HepG2 (cell line): ENCODE results near the gene HARS2. TPM values are rescaled to one million over a fixed set of nuclear protein-coding genes. Genes with fewer than 3 reads are reported as not detected.

Experiments
- ATF7-NPFF ChIP-seq: sonication (generic); formaldehyde crosslinking; IDR thresholded peaks from 2 replicates; pipeline ENCODE4 v1.8.1; 2023; ENCODE audit warnings: mild to moderate bottlenecking, low read depth, missing genetic modification reagents, moderate library complexity
- CAMTA2 ChIP-seq: sonication (generic); formaldehyde crosslinking; IDR thresholded peaks from 2 replicates; pipeline ENCODE4 v1.4.0; 2020; ENCODE audit warnings: mild to moderate bottlenecking, missing genetic modification reagents, borderline replicate concordance
- CHD2 ChIP-seq: IDR thresholded peaks from 2 replicates; pipeline ENCODE4 v1.6.1; 2011; ENCODE audit warnings: low read depth, low read length, improper control_type of control experiment
- GATAD2A ChIP-seq: IDR thresholded peaks from 2 replicates; pipeline ENCODE4 v1.6.1; 2016
- KDM1A ChIP-seq: IDR thresholded peaks from 2 replicates; pipeline ENCODE4 v1.6.1; 2016; ENCODE audit warnings: missing compliant biosample characterization
- MBD4 ChIP-seq: IDR thresholded peaks from 2 replicates; pipeline ENCODE4 v1.6.1; 2012; ENCODE audit warnings: low read length, inconsistent platforms, borderline replicate concordance
- PHB2 ChIP-seq: fragments of 450-650 bp; IDR thresholded peaks from 2 replicates; pipeline ENCODE4 v1.6.1; 2018; ENCODE audit not compliant: partially characterized antibody
- TP53 ChIP-seq: sonication (generic); formaldehyde crosslinking; conservative IDR thresholded peaks from 2 replicates; pipeline ENCODE4 v1.4.0; 2020; ENCODE audit warnings: missing genetic modification reagents
- ZNF124 ChIP-seq: sonication (generic); formaldehyde crosslinking; IDR thresholded peaks from 2 replicates; pipeline ENCODE4 v1.4.0; 2020; ENCODE audit warnings: missing genetic modification reagents
- ZNF547 ChIP-seq: sonication (generic); formaldehyde crosslinking; IDR thresholded peaks from 2 replicates; pipeline ENCODE4 v1.5.1; 2020; ENCODE audit warnings: mild to moderate bottlenecking, missing genetic modification reagents
- ZNF761 ChIP-seq: sonication (generic); formaldehyde crosslinking; conservative IDR thresholded peaks from 2 replicates; pipeline ENCODE4 v1.4.0; 2020; ENCODE audit warnings: mild to moderate bottlenecking, missing genetic modification reagents
- polyA plus RNA-seq, 8 experiments: library from polyadenylated mRNA; depleted of rRNA in 3 of 8; stranded (reverse) in 7 of 8; unstranded in 1 of 8; fragments of >200 nt; fragmentation: Illumina TruSeq in 4 of 8; extraction: Trizol in 4 of 8; gene quantifications; 2 replicates each; pipeline versions ENCODE4 v1.2.1 to v1.2.3, GENCODE V29; 2011 to 2016; ENCODE audit warnings: low read depth in 4 of 8, missing spikeins in 1 of 8, mixed read lengths in 1 of 8; ENCODE audit not compliant: insufficient read depth in 1 of 8
- total RNA-seq, 5 experiments: library from RNA; depleted of rRNA; stranded (reverse); fragments of >200 nt; fragmentation: Illumina TruSeq; extraction: Trizol; gene quantifications; 2 replicates each; pipeline ENCODE4 v1.2.3, GENCODE V29; 2016; ENCODE audit warnings: low read depth in 1 of 5
- TF ChIP-seq, protein P1 (sequence below): sonication (generic); formaldehyde crosslinking; IDR thresholded peaks from 2 replicates; pipeline ENCODE4 v1.5.0; 2020; ENCODE audit warnings: missing genetic modification reagents
- TF ChIP-seq, protein P2 (sequence below): sonication (generic); formaldehyde crosslinking; IDR thresholded peaks from 2 replicates; pipeline ENCODE4 v1.5.1; 2020; ENCODE audit warnings: mild to moderate bottlenecking, missing genetic modification reagents, moderate library complexity
- TF ChIP-seq, protein P3 (sequence below): sonication (generic); formaldehyde crosslinking; IDR thresholded peaks from 2 replicates; pipeline ENCODE4 v1.8.0; 2022; ENCODE audit warnings: missing genetic modification reagents, mild to moderate bottlenecking, borderline replicate concordance
- TF ChIP-seq, protein P4 (sequence below): sonication (generic); formaldehyde crosslinking; IDR thresholded peaks from 2 replicates; pipeline ENCODE4 v1.9.0; 2021; ENCODE audit warnings: missing genetic modification reagents, borderline replicate concordance

The HARS2 gene
- total and polyA plus RNA-seq, 2 of the 13 experiments (the other 11 are each of a cell fraction or from before 2014, with no cell fraction given), result 17.9 to 25.8 TPM

DNA sequence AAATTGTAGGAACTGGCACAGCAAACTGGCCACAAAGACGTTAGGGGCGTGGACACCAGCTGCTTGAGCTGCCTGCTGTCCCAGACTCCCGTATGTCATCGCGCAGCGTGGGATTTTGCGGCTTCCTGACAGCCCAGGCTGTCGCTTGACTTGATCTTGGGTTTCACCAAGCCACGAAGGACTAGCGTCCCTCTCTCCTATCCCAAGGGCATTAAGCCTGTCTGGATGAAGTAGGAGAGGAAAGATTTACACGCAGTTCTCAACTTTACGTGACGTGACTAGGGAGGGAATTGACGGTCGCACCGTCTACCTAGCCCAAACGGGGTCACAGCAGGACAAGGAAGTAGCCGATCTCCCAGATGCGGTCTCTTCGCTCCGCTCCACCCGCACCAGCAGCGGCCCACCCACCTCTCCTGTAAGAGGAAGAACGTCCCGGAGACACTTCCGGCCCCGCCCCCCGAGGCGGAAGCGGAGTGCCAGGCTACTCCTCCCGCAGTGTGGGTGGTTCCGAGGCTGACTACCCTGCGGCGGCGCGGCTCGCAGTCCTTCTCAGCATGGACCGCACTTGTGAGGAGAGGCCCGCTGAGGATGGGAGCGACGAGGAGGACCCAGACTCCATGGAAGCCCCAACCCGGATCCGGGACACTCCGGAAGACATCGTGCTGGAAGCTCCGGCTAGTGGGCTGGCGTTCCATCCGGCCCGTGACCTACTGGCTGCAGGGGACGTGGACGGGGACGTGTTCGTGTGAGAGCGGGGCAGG is 26.7 kb upstream of the HARS2 start, which contains the start of gene WDR55 (continued):
- TF ChIP-seq CAMTA2 (CRISPR knock-in tag) (0 out of 2 replicates have a peak, but pooled peaks have one; percentile 29), GATAD2A (CRISPR knock-in tag) (peak; percentile 61), ZNF761 (no peak; the same call in 1 of the 2 replicates), TP53 (CRISPR knock-in tag) (no peak), ZNF124 (CRISPR knock-in tag) (peak; percentile 62; the same call in 1 of the 2 replicates), MBD4 (no peak), ATF7-NPFF (CRISPR knock-in tag) (no peak), ZNF547 (no peak), PHB2 (no peak), CHD2 (0 out of 2 replicates have a peak, but pooled peaks have one; percentile 33), KDM1A (CRISPR knock-in tag) (no peak)
- TF ChIP-seq, protein P1, sequence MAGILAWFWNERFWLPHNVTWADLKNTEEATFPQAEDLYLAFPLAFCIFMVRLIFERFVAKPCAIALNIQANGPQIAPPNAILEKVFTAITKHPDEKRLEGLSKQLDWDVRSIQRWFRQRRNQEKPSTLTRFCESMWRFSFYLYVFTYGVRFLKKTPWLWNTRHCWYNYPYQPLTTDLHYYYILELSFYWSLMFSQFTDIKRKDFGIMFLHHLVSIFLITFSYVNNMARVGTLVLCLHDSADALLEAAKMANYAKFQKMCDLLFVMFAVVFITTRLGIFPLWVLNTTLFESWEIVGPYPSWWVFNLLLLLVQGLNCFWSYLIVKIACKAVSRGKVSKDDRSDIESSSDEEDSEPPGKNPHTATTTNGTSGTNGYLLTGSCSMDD (CRISPR knock-in tag), result no peak
- TF ChIP-seq, protein P2, sequence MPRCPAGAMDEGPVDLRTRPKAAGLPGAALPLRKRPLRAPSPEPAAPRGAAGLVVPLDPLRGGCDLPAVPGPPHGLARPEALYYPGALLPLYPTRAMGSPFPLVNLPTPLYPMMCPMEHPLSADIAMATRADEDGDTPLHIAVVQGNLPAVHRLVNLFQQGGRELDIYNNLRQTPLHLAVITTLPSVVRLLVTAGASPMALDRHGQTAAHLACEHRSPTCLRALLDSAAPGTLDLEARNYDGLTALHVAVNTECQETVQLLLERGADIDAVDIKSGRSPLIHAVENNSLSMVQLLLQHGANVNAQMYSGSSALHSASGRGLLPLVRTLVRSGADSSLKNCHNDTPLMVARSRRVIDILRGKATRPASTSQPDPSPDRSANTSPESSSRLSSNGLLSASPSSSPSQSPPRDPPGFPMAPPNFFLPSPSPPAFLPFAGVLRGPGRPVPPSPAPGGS (CRISPR knock-in tag), result no peak
- TF ChIP-seq, protein P3, sequence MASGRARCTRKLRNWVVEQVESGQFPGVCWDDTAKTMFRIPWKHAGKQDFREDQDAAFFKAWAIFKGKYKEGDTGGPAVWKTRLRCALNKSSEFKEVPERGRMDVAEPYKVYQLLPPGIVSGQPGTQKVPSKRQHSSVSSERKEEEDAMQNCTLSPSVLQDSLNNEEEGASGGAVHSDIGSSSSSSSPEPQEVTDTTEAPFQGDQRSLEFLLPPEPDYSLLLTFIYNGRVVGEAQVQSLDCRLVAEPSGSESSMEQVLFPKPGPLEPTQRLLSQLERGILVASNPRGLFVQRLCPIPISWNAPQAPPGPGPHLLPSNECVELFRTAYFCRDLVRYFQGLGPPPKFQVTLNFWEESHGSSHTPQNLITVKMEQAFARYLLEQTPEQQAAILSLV (CRISPR knock-in tag), result peak; percentile 57; the same call in 1 of the 2 replicates
- TF ChIP-seq, protein P4, sequence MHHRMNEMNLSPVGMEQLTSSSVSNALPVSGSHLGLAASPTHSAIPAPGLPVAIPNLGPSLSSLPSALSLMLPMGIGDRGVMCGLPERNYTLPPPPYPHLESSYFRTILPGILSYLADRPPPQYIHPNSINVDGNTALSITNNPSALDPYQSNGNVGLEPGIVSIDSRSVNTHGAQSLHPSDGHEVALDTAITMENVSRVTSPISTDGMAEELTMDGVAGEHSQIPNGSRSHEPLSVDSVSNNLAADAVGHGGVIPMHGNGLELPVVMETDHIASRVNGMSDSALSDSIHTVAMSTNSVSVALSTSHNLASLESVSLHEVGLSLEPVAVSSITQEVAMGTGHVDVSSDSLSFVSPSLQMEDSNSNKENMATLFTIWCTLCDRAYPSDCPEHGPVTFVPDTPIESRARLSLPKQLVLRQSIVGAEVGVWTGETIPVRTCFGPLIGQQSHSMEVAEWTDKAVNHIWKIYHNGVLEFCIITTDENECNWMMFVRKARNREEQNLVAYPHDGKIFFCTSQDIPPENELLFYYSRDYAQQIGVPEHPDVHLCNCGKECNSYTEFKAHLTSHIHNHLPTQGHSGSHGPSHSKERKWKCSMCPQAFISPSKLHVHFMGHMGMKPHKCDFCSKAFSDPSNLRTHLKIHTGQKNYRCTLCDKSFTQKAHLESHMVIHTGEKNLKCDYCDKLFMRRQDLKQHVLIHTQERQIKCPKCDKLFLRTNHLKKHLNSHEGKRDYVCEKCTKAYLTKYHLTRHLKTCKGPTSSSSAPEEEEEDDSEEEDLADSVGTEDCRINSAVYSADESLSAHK (CRISPR knock-in tag), result no peak
